HepG2 (cell line): ENCODE results near the gene GLI3. TPM values are rescaled to one million over a fixed set of nuclear protein-coding genes. Genes with fewer than 3 reads are reported as not detected.
A peak's percentile ranks its signal among the peaks of the same experiment; 100 is the strongest.

ENCODE experiments used
- BCL6 ChIP-seq: IDR thresholded peaks from 2 replicates; pipeline ENCODE4 v1.6.1; 2016; ENCODE audit warnings: missing genetic modification reagents, missing compliant biosample characterization
- CBX5 ChIP-seq: sonication (generic); formaldehyde crosslinking; IDR thresholded peaks from 2 replicates; pipeline ENCODE4 v1.4.0; 2020; ENCODE audit warnings: missing genetic modification reagents, borderline replicate concordance
- GATAD2A ChIP-seq: IDR thresholded peaks from 2 replicates; pipeline ENCODE4 v1.6.1; 2016
- HNF4A ChIP-seq: sonication (generic); formaldehyde crosslinking; IDR thresholded peaks from 2 replicates; pipeline ENCODE4 v1.4.0; 2020; ENCODE audit warnings: missing genetic modification reagents
- KAT8 ChIP-seq: IDR thresholded peaks from 2 replicates; pipeline ENCODE4 v1.6.1; 2016; ENCODE audit warnings: missing genetic modification reagents, missing compliant biosample characterization
- MIXL1 ChIP-seq: IDR thresholded peaks from 2 replicates; pipeline ENCODE4 v1.6.1; 2016
- MTF1 ChIP-seq: sonication (generic); formaldehyde crosslinking; IDR thresholded peaks from 2 replicates; pipeline ENCODE4 v1.5.0; 2020; ENCODE audit warnings: missing genetic modification reagents
- NFIB ChIP-seq: sonication (generic); formaldehyde crosslinking; IDR thresholded peaks from 2 replicates; pipeline ENCODE4 v1.9.0; 2021; ENCODE audit warnings: missing genetic modification reagents, mild to moderate bottlenecking, borderline replicate concordance
- NR2C2 ChIP-seq: sonication (generic); formaldehyde crosslinking; IDR thresholded peaks from 2 replicates; pipeline ENCODE4 v1.4.0; 2020; ENCODE audit warnings: missing genetic modification reagents, mild to moderate bottlenecking, moderate library complexity, borderline replicate concordance
- POLR2A ChIP-seq, 2 experiments: IDR thresholded peaks; 2 replicates each; pipeline ENCODE4 v1.6.1; 2011; ENCODE audit warnings: low read depth in 2 of 2, low read length in 2 of 2, mild to moderate bottlenecking in 1 of 2, moderate library complexity in 1 of 2; ENCODE audit not compliant: insufficient read depth in 1 of 2
- RAD21 ChIP-seq: fragments of 450-650 bp; formaldehyde crosslinking; IDR thresholded peaks from 2 replicates; pipeline ENCODE4 v1.5.0; 2020; ENCODE audit warnings: mild to moderate bottlenecking
- SMC3 ChIP-seq: IDR thresholded peaks from 2 replicates; pipeline ENCODE4 v1.6.1; 2011; ENCODE audit warnings: low read length, improper control_type of control experiment
- STAG1 ChIP-seq: sonication (generic); formaldehyde crosslinking; IDR thresholded peaks from 2 replicates; pipeline ENCODE4 v1.4.0; 2020; ENCODE audit warnings: missing genetic modification reagents
- TEAD3 ChIP-seq: optimal IDR thresholded peaks from 2 replicates; pipeline ENCODE3; 2016; ENCODE audit warnings: borderline replicate concordance
- TFDP1 ChIP-seq: IDR thresholded peaks from 2 replicates; pipeline ENCODE4 v1.6.1; 2016; ENCODE audit warnings: missing compliant biosample characterization, missing genetic modification reagents, borderline replicate concordance
- ZNF33B ChIP-seq: sonication (generic); formaldehyde crosslinking; IDR thresholded peaks from 2 replicates; pipeline ENCODE4 v1.5.1; 2020; ENCODE audit warnings: mild to moderate bottlenecking, missing genetic modification reagents
- ZNF556 ChIP-seq: sonication (generic); formaldehyde crosslinking; IDR thresholded peaks from 2 replicates; pipeline ENCODE4 v1.4.0; 2020; ENCODE audit warnings: mild to moderate bottlenecking, missing genetic modification reagents, borderline replicate concordance
- ZNF569 ChIP-seq: sonication (generic); formaldehyde crosslinking; IDR thresholded peaks from 2 replicates; pipeline ENCODE4 v1.5.0; 2020; ENCODE audit warnings: mild to moderate bottlenecking, missing genetic modification reagents, moderate library complexity, borderline replicate concordance
- ZNF883 ChIP-seq: sonication (generic); formaldehyde crosslinking; IDR thresholded peaks from 2 replicates; pipeline ENCODE4 v1.5.1; 2020; ENCODE audit warnings: mild to moderate bottlenecking, missing genetic modification reagents; ENCODE audit errors: not compliant biosample characterization
- polyA plus RNA-seq, 8 experiments: library from polyadenylated mRNA; depleted of rRNA in 3 of 8; stranded (reverse) in 7 of 8; unstranded in 1 of 8; fragments of >200 nt; fragmentation: Illumina TruSeq in 4 of 8; extraction: Trizol in 4 of 8; gene quantifications; 2 replicates each; pipeline versions ENCODE4 v1.2.1 to v1.2.3, GENCODE V29; 2011 to 2016; ENCODE audit warnings: low read depth in 4 of 8, missing spikeins in 1 of 8, mixed read lengths in 1 of 8; ENCODE audit not compliant: insufficient read depth in 1 of 8
- total RNA-seq, 5 experiments: library from RNA; depleted of rRNA; stranded (reverse); fragments of >200 nt; fragmentation: Illumina TruSeq; extraction: Trizol; gene quantifications; 2 replicates each; pipeline ENCODE4 v1.2.3, GENCODE V29; 2016; ENCODE audit warnings: low read depth in 1 of 5
- TF ChIP-seq, protein P1 (sequence below): sonication (generic); formaldehyde crosslinking; IDR thresholded peaks from 2 replicates; pipeline ENCODE4 v1.5.0; 2020; ENCODE audit warnings: mild to moderate bottlenecking, missing genetic modification reagents, moderate library complexity
- TF ChIP-seq, protein P2 (sequence below): sonication (generic); formaldehyde crosslinking; IDR thresholded peaks from 2 replicates; pipeline ENCODE4 v1.5.1; 2020; ENCODE audit warnings: mild to moderate bottlenecking, moderate library complexity, missing genetic modification reagents

Gene GLI3
- total and polyA plus RNA-seq, 2 of the 13 experiments (the other 11 are each of a cell fraction or from before 2014, with no cell fraction given) = not detected

- no peak for TF ChIP-seq KAT8 (CRISPR knock-in tag)
- TF ChIP-seq NR2C2 (CRISPR knock-in tag) = peak; percentile 38; the same call in 1 of the 2 replicates
- no peak for TF ChIP-seq BCL6 (CRISPR knock-in tag)
- no peak for TF ChIP-seq ZNF883 (CRISPR knock-in tag)
- no peak for TF ChIP-seq TFDP1
- peak; percentile 80 for TF ChIP-seq SMC3
- TF ChIP-seq, protein P1, sequence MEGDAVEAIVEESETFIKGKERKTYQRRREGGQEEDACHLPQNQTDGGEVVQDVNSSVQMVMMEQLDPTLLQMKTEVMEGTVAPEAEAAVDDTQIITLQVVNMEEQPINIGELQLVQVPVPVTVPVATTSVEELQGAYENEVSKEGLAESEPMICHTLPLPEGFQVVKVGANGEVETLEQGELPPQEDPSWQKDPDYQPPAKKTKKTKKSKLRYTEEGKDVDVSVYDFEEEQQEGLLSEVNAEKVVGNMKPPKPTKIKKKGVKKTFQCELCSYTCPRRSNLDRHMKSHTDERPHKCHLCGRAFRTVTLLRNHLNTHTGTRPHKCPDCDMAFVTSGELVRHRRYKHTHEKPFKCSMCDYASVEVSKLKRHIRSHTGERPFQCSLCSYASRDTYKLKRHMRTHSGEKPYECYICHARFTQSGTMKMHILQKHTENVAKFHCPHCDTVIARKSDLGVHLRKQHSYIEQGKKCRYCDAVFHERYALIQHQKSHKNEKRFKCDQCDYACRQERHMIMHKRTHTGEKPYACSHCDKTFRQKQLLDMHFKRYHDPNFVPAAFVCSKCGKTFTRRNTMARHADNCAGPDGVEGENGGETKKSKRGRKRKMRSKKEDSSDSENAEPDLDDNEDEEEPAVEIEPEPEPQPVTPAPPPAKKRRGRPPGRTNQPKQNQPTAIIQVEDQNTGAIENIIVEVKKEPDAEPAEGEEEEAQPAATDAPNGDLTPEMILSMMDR = peak; percentile 91
- no peak for TF ChIP-seq POLR2A (IDR thresholded peaks at IDR 0.05; ENCODE audit: insufficient read depth in 1 of 2, low read depth in 2 of 2, low read length in 2 of 2)
- 0 out of 2 replicates have a peak, but pooled peaks have one; percentile 32 for TF ChIP-seq ZNF556
- peak; percentile 34; the same call in 1 of the 2 replicates for TF ChIP-seq HNF4A (CRISPR knock-in tag)
- no peak for TF ChIP-seq NFIB (CRISPR knock-in tag)
- peak; percentile 75 for TF ChIP-seq RAD21 (CRISPR knock-in tag)
- TF ChIP-seq CBX5 = no peak
- peak; percentile 40; the same call in 1 of the 2 replicates for TF ChIP-seq GATAD2A (CRISPR knock-in tag)
- peak; percentile 91 for TF ChIP-seq STAG1 (CRISPR knock-in tag)
- no peak for TF ChIP-seq ZNF569 (CRISPR knock-in tag)
- TF ChIP-seq ZNF33B = no peak
- TF ChIP-seq MIXL1 = no peak
- TF ChIP-seq, protein P2, sequence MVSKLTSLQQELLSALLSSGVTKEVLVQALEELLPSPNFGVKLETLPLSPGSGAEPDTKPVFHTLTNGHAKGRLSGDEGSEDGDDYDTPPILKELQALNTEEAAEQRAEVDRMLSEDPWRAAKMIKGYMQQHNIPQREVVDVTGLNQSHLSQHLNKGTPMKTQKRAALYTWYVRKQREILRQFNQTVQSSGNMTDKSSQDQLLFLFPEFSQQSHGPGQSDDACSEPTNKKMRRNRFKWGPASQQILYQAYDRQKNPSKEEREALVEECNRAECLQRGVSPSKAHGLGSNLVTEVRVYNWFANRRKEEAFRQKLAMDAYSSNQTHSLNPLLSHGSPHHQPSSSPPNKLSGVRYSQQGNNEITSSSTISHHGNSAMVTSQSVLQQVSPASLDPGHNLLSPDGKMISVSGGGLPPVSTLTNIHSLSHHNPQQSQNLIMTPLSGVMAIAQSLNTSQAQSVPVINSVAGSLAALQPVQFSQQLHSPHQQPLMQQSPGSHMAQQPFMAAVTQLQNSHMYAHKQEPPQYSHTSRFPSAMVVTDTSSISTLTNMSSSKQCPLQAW = peak; percentile 50; the same call in 1 of the 2 replicates
- peak; percentile 53 for TF ChIP-seq TEAD3
- no peak for TF ChIP-seq MTF1
- TF ChIP-seq, all 625 proteins: peak for 18
Observed at GRCh38 chr7:41940760-41941343, 296.2 kb downstream of the GLI3 start (continued).
